HG03175 (cell line): ENCODE data around the gene AHNAK2.
"Not testable (repeated sequence)": the region's sequence is repeated elsewhere in the genome, so short reads cannot be mapped to it uniquely, and the experiment has no call there.

Experiments used
- ATAC-seq: cut with Tn5 transposase; IDR thresholded peaks from one replicate; pipeline ENCODE4 v1.9.1; 2021; ENCODE audit warnings: mild to moderate bottlenecking, moderate library complexity; ENCODE audit not compliant: unreplicated experiment

Gene AHNAK2

GRCh38 chr14:104956290-104956890, 21.8 kb downstream of the AHNAK2 start:
- ATAC-seq = no peak

- ATAC-seq = no peak
Measured at GRCh38 chr14:104955396-104955770, 22.8 kb downstream of the AHNAK2 start.

GRCh38 chr14:104954746-104955395, 23.3 kb downstream of the AHNAK2 start:
- no peak for ATAC-seq

- ATAC-seq = no peak
Measured at GRCh38 chr14:104953896-104954656, 24.1 kb downstream of the AHNAK2 start.

GRCh38 chr14:104953097-104953496, 25.1 kb downstream of the AHNAK2 start:
- ATAC-seq = no peak

GRCh38 chr14:104951863-104952657, 26.1 kb downstream of the AHNAK2 start:
- ATAC-seq = not testable (repeated sequence)

GRCh38 chr14:104950701-104951100, 27.5 kb downstream of the AHNAK2 start:
- not testable (repeated sequence) for ATAC-seq

GRCh38 chr14:104950021-104950420, 28.2 kb downstream of the AHNAK2 start:
- no peak for ATAC-seq

- not testable (repeated sequence) for ATAC-seq
Measured at GRCh38 chr14:104949406-104949955, 28.7 kb downstream of the AHNAK2 start.

- ATAC-seq = no peak
Measured at GRCh38 chr14:104948736-104949031, 29.5 kb downstream of the AHNAK2 start.

- not testable (repeated sequence) for ATAC-seq
Measured at GRCh38 chr14:104947881-104948735, 30.1 kb downstream of the AHNAK2 start.

GRCh38 chr14:104947201-104947600, 31.0 kb downstream of the AHNAK2 start:
- ATAC-seq = not testable (repeated sequence)

- ATAC-seq = not testable (repeated sequence)
Measured at GRCh38 chr14:104945986-104946965, 31.9 kb downstream of the AHNAK2 start.

GRCh38 chr14:104945266-104945665, 32.9 kb downstream of the AHNAK2 start:
- not testable (repeated sequence) for ATAC-seq

- ATAC-seq = not testable (repeated sequence)
Measured at GRCh38 chr14:104944436-104945205, 33.6 kb downstream of the AHNAK2 start.

- not testable (repeated sequence) for ATAC-seq
Measured at GRCh38 chr14:104944016-104944308, 34.2 kb downstream of the AHNAK2 start.

GRCh38 chr14:104943216-104944015, 34.8 kb downstream of the AHNAK2 start:
- not testable (repeated sequence) for ATAC-seq

GRCh38 chr14:104942586-104942985, 35.6 kb downstream of the AHNAK2 start:
- no peak for ATAC-seq
